Measurements from ENCODE around the gene TMEM248. TPM values are rescaled to one million over a fixed set of nuclear protein-coding genes. Genes with fewer than 3 reads are reported as not detected.

TMEM248 gene
- total RNA-seq, 1 experiment from 2014 or later: 60.4 TPM

DNA sequence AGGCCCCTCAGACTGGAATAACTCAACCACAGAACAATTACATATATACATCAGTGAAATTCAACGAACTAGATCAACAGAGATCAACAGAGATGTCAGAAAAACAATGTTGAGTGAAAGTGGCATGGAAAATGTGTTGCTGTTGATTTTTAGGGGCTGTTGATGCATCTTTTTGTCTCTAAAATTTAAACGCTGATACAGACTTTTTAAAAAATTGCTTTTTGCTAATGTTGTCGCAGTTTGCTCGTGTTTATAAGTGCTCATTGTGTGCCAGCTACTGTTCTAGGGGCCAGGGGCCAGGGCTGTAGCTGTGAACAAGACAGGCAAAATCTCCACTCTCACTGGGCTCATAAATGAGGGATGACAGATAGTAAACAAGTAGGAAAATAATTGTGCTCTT, 18.3 kb downstream of the TMEM248 start:
- Mint-ChIP-seq H3K27ac (no peak overlapping the region; the same call in 1 of the 2 replicates), H3K27me3 (ENCODE audit: low read depth) (no peaks in the 10 kb centered on the region), H3K4me1 (no peaks in the 10 kb centered on the region), H3K4me3 (no peak overlapping the region), H3K9me3 (no peaks in the 10 kb centered on the region), H3K36me3 (peaks cover 10% of the 10 kb centered on the region)
- DNase-seq (ENCODE audit: low spot score) (no peak), ATAC-seq (no peak)
- TF ChIP-seq CREM (CRISPR knock-in tag; IDR thresholded peaks at IDR 0.05) (no peak), SOX15 (CRISPR knock-in tag; IDR thresholded peaks at IDR 0.05) (no peak), ZBTB21 (CRISPR knock-in tag; IDR thresholded peaks at IDR 0.05; ENCODE audit: borderline replicate concordance) (no peak), GRHL2 (CRISPR knock-in tag; IDR thresholded peaks at IDR 0.05; ENCODE audit: insufficient replicate concordance, severe bottlenecking) (no peak), NFYB (CRISPR knock-in tag; conservative IDR thresholded peaks at IDR 0.05; ENCODE audit: low read depth) (no peak), HMGXB4 (CRISPR knock-in tag; IDR thresholded peaks at IDR 0.05) (no peak), FOXP1 (CRISPR knock-in tag; IDR thresholded peaks at IDR 0.05; ENCODE audit: borderline replicate concordance) (no peak), GTF2I (CRISPR knock-in tag; conservative IDR thresholded peaks at IDR 0.05) (no peak), E2F1 (CRISPR knock-in tag; IDR thresholded peaks at IDR 0.05) (no peak), ELF4 (CRISPR knock-in tag; IDR thresholded peaks at IDR 0.05; ENCODE audit: low read depth) (no peak), ZNF138 (CRISPR knock-in tag; conservative IDR thresholded peaks at IDR 0.05) (no peak), PREB (CRISPR knock-in tag; IDR thresholded peaks at IDR 0.05; ENCODE audit: borderline replicate concordance) (no peak), IRF2 (CRISPR knock-in tag; IDR thresholded peaks at IDR 0.05; ENCODE audit: borderline replicate concordance, low read depth) (no peak), CREB1 (CRISPR knock-in tag; IDR thresholded peaks at IDR 0.05) (no peak), HMGA2 (CRISPR knock-in tag; IDR thresholded peaks at IDR 0.05) (no peak)
- TF ChIP-seq, protein P1, sequence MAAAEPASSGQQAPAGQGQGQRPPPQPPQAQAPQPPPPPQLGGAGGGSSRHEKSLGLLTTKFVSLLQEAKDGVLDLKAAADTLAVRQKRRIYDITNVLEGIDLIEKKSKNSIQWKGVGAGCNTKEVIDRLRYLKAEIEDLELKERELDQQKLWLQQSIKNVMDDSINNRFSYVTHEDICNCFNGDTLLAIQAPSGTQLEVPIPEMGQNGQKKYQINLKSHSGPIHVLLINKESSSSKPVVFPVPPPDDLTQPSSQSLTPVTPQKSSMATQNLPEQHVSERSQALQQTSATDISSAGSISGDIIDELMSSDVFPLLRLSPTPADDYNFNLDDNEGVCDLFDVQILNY (CRISPR knock-in tag; IDR thresholded peaks at IDR 0.05): no peak
- TF ChIP-seq, protein P2, sequence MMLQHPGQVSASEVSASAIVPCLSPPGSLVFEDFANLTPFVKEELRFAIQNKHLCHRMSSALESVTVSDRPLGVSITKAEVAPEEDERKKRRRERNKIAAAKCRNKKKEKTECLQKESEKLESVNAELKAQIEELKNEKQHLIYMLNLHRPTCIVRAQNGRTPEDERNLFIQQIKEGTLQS (CRISPR knock-in tag; conservative IDR thresholded peaks at IDR 0.05): no peak
- ChIA-PET CTCF (no interaction called here), POLR2A (no interaction called here)

- no peak for DNase-seq (ENCODE audit: low spot score)
- no peaks in the 10 kb centered on the region for H3K27me3 Mint-ChIP-seq (ENCODE audit: low read depth)
- no peaks in the 10 kb centered on the region for H3K9me3 Mint-ChIP-seq
- H3K4me3 Mint-ChIP-seq: no peak overlapping the region
- peaks cover 41% of the 10 kb centered on the region for H3K36me3 Mint-ChIP-seq
- H3K27ac Mint-ChIP-seq: no peak overlapping the region
- ATAC-seq: no peak
- ChIA-PET POLR2A (no interaction called here), CTCF (no interaction called here)
- no peaks in the 10 kb centered on the region for H3K4me1 Mint-ChIP-seq
- no peak for TF ChIP-seq SMAD4 (CRISPR knock-in tag; IDR thresholded peaks at IDR 0.05)
- no peak for TF ChIP-seq NFE2L1 (CRISPR knock-in tag; IDR thresholded peaks at IDR 0.05)
- TF ChIP-seq MAX (CRISPR knock-in tag; IDR thresholded peaks at IDR 0.05): no peak
- TF ChIP-seq, protein P3, sequence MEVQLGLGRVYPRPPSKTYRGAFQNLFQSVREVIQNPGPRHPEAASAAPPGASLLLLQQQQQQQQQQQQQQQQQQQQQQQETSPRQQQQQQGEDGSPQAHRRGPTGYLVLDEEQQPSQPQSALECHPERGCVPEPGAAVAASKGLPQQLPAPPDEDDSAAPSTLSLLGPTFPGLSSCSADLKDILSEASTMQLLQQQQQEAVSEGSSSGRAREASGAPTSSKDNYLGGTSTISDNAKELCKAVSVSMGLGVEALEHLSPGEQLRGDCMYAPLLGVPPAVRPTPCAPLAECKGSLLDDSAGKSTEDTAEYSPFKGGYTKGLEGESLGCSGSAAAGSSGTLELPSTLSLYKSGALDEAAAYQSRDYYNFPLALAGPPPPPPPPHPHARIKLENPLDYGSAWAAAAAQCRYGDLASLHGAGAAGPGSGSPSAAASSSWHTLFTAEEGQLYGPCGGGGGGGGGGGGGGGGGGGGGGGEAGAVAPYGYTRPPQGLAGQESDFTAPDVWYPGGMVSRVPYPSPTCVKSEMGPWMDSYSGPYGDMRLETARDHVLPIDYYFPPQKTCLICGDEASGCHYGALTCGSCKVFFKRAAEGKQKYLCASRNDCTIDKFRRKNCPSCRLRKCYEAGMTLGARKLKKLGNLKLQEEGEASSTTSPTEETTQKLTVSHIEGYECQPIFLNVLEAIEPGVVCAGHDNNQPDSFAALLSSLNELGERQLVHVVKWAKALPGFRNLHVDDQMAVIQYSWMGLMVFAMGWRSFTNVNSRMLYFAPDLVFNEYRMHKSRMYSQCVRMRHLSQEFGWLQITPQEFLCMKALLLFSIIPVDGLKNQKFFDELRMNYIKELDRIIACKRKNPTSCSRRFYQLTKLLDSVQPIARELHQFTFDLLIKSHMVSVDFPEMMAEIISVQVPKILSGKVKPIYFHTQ (CRISPR knock-in tag; IDR thresholded peaks at IDR 0.05): no peak
- TF ChIP-seq CDX4 (CRISPR knock-in tag; IDR thresholded peaks at IDR 0.05; ENCODE audit: borderline replicate concordance): no peak
- TF ChIP-seq MYBL2 (CRISPR knock-in tag; IDR thresholded peaks at IDR 0.05): no peak
- TF ChIP-seq ZNF219 (CRISPR knock-in tag; IDR thresholded peaks at IDR 0.05; ENCODE audit: borderline replicate concordance): no peak
- TF ChIP-seq, protein P4, sequence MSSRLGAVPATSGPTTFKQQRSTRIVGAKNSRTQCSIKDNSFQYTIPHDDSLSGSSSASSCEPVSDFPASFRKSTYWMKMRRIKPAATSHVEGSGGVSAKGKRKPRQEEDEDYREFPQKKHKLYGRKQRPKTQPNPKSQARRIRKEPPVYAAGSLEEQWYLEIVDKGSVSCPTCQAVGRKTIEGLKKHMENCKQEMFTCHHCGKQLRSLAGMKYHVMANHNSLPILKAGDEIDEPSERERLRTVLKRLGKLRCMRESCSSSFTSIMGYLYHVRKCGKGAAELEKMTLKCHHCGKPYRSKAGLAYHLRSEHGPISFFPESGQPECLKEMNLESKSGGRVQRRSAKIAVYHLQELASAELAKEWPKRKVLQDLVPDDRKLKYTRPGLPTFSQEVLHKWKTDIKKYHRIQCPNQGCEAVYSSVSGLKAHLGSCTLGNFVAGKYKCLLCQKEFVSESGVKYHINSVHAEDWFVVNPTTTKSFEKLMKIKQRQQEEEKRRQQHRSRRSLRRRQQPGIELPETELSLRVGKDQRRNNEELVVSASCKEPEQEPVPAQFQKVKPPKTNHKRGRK (CRISPR knock-in tag; IDR thresholded peaks at IDR 0.05; ENCODE audit: borderline replicate concordance): no peak
Observed at GRCh38 chr7:66946545-66946944, 25.5 kb downstream of the TMEM248 start.
